Middle frontal gyrus (tissue), 1 donor: ENCODE results near the gene DUSP16.

Experiments
- DNase-seq: peaks from one replicate; pipeline ENCODE4 v3.0.0-alpha.2; 2015; ENCODE audit warnings: low spot score; ENCODE audit errors: extremely low spot score

The DUSP16 gene

GRCh38 chr12:12501121-12501520 is 61.5 kb downstream of the DUSP16 start:
- DNase-seq: no peak

DNA sequence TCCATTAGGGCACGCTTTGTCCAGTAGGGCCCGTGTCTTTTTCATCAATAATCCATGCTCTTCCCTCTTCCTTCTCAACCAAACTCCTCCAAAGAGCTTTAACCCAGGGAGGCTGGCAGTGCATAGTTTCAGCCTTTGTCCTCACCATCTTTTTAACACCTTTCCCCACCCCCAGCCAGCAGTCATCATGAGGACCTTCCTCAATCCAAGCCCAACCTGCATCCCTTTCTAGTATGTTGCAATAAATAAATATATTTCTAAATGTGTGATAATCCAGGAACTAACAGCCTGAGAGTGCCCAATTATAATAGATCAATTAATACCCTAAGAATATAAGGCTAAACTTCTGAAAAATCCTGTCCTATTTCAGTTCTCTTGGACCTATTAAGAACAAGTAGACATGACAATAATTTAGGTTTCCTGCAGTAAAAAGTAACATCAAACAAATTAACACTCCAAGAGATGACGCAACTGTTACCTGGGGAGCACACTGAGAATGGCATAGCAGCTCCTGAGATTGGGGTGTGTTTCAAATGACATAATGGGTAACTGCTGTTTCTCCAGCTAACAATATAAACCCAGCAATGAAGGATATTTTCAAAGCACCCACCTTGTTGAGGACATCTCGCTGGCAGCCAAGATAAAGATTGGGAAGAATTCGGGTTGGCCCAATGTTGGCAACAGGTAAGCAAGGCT is 62.6 kb downstream of the DUSP16 start:
- DNase-seq: no peak

GRCh38 chr12:12498210-12498609 is 64.5 kb downstream of the DUSP16 start:
- DNase-seq: no peak

DNA sequence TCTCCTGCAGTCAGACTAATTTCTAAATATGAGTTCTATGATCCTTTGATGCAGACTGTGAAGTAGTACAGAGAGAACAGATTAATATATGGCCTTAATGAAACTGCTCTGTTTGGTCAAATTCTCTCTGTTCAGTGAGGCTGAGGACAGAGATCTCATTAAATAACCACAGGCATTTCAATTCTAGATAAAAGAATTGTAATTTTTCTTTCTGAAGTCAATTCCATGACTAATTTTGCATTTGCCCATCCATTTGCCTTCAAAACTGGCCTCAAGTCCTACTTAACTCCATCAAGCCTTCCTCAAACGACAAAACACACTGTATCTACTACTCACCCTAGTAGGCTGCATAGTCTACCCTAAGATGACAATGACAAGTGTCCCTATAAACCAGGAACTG is 67.1 kb downstream of the DUSP16 start:
- no peak for DNase-seq

DNA sequence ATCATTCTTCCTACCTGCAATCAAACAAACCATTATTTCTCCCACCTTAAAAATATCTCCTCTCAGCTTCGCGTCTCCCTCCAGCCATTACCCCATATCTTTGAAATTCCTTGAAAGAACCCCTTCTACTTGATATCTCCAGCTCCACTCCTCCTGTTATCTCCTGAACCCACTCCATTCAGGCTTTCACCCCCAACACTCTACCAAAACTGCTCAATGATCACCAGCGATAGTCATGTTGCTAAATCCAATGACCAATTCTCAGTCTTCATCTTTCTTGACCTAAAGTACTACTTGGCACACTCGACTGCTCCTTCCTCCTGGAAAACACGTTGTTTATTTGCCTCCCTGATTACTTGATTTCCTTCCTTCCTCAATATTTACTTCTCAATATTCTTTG is 70.1 kb downstream of the DUSP16 start:
- DNase-seq: no peak

DNA sequence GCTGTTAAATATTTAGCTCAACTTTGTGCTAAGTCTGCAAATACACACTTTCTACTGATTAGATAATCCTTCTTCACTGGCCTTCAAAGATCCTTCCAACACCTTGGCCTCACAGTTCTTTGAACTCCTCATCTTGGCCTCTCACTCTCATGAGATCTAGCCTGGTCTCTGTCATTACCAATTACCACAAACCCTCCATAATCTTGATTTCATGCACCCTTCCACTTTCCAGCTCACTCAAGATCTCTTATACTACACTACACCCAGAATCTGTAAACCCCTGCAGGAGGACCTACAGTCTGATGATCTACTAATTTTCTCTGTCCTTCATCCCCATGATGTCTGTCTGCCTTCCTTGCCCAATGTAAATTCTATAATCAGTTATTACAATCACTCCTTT is 71.1 kb downstream of the DUSP16 start:
- no peak for DNase-seq

DNA sequence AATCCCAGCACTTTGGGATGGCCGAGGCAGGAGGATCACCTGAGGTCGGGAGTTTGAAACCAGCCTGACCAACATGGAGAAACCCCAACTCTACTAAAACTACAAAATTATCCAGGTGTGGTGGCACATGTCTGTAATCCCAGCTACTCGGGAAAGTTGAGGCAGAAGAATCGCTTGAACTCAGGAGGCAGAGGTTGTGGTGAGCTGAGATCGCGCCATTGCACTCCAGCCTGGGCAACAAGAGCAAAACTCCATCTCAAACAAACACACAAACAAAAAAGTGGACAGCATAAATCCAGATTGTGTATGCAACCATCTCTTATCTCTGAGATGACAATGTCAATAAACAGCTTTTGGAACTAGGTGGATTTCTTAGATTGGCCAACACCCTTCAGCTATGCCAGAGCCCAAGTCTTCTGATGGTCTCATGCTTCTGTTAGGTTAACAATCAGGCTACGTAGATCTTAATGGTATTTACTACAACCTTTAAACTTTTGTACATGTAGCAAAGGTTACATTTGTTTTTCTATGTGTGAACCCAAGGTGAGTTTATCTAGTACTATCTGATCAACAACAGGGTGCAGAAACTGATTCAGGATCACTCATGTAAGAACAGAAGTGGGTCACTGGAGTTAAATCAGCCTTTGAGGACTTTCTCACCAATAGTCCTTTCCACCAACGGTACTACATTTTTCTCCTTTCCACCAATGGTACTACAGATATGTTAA is 73.7 kb downstream of the DUSP16 start:
- DNase-seq: no peak

GRCh38 chr12:12488296-12488695 is 74.4 kb downstream of the DUSP16 start:
- DNase-seq: peak; percentile 25

DNA sequence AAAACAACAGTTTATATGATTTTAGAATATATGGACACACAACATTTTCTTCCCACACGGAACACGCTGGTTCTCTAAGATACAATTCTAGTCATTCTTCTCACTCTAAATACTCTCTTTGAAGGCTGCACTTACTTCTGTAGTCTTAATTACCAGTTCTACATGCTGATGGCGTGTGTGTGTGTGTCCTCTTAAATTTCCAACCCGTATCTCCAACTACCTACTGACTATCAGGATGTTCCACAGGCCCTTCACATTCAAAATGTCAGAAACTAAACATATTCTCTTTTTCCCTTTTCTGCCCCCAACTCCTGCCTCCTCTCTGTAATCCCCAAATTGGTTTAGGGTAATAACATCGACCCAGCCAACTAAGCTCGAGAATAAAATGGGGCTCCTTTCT is 75.2 kb downstream of the DUSP16 start:
- DNase-seq: no peak

- no peak for DNase-seq
Observed at GRCh38 chr12:12486661-12487240, 75.9 kb downstream of the DUSP16 start.

DNA sequence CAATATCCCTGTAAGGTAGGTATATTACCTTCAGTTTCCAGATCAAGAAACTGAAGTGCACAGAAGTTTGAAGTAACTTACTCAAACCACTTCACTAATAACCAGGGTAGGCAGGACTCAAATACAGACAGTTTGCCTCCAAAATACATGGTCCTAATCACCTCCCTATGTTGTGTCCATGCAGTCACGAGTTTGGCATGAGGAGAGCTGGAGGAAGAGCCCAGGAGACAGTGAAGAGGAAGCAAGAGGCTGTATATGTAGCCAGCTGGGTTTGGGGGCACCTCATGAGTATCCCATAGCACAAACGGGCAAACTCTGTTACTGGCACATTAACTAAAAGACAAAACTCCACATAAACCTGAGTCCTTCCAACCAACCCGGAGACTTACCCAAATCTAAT is 79.2 kb downstream of the DUSP16 start:
- DNase-seq: no peak

- DNase-seq: no peak
Observed at GRCh38 chr12:12482959-12483358, 79.7 kb downstream of the DUSP16 start.

DNA sequence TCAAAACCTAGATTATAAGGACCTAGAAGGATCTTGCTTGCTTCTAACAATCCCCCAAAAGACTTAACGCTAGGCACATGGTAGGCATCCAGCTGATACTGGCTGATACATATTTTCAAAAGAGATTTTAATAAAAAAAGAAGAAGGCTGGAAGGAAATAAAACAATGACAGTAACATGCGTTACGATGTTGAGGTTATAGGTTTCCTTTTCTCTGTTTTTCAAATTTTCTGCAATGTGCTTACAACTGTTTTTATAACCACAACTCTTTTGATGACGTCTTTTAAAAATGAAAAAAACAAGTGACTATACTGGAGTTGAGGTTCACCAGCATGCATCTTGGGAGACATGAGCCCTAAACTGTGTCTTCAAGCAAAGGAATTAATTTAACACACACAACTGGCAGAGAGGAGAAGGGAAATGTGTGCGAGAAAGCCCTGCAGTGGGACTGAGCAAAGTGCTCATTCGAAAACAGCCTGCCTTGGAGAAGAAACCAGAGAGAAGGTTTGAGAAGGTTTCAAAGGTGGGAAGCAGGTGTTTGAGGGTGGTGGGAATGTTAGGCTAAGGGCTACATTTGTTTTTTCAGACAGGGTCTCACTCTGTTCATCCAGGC is 80.4 kb downstream of the DUSP16 start:
- no peak for DNase-seq

DNA sequence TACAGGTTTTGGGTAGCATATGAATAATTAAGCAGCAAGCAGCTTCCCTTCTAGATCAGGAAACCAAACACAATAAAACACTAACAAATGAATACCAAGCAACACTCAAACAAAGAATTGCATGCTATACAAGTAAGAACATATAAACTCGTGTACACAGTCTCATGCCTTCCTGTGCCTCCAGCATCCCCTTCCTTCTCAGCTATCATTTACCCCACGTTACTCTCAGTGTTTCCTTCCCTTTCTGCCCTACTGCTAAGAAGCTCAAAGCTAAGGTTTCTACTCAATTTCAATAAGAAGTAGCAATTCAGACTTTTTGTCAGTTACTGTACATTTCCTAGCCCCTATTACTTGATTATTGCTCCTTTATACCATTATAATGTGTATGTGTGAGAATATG is 81.0 kb downstream of the DUSP16 start:
- no peak for DNase-seq

DNA sequence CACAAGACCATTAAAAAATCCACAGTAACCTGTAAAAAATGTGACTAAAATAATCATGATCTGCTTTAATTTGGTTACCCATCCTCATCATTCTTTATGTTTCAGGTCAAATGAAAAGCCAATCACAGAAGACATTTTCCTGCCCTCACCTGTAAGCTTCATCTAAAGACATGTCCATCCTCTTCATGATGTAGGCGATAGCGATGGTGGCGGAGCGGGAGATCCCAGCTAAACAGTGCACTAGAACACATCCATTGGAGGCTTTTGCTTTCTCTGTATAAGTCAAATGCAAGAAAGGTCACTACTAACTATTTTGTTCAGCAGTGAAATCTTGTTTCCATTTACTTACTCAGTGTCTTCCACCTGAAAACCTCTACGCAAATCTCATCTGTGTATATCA is 82.6 kb downstream of the DUSP16 start:
- no peak for DNase-seq

DNA sequence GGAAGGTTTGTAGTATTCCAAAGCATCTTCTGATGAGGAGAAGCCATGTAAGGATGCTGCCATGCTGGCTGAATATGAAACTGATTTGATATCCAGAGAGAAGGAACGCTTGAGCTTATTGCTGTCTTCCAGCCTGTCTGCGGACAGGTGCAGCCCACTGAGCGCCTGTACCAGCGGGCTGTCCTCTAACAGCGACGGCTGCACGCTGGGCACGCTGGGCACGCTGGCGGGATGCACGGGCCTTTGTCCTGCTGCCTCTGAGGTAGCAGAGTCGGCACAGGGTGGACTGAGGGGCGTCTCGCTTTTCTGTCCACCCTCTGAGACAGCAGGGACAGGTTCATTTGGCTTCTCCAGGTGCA is 85.2 kb downstream of the DUSP16 start:
- no peak for DNase-seq

GRCh38 chr12:12476857-12477531 is 85.7 kb downstream of the DUSP16 start:
- peak; percentile 70 for DNase-seq

- DNase-seq: no peak
Observed at GRCh38 chr12:12474931-12475795, 87.5 kb downstream of the DUSP16 start.

DNA sequence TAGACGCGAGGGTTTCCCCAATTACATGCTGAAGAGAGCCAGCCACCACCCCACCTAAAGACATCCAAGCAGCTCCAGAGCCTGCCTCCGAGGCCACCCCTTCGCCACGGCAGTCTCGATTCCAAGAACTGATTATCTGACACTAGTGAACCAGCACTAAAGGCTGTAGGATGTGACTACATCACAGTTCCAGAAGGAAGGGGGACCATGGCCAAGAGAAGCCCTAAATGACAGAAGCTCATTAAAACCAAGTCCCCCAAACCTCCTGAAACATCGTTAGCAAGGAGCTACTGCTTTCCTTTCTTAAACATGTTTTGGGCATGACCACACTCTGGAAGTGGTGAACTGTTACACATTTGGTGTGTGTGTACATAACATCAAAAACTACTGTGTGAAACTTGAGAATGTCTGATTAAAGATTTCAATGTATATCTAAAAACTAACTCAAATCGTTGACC is 88.2 kb downstream of the DUSP16 start:
- DNase-seq: no peak

DNA sequence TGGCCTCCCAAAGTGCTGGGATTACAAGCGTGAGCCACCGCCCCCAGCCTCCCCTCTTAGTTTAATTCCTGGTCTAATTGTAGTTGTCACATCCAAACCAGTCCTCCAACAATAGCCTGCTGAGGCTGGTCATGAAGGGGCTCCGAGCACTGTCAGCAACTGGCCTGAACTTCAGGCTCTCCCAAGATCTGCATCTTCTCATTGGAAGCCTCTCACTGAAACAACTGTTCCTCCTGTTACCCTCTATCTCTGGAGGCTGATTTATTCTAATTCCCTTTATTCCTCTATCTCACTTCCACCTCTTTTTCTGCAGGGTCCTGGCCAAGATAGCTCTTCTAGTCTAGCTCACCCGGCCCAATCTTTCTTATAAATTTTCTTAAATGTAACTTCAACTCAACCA is 89.4 kb downstream of the DUSP16 start:
- DNase-seq: no peak
